ENCODE data around the gene HCLS1. TPM values are rescaled to one million over a fixed set of nuclear protein-coding genes. Genes with fewer than 3 reads are reported as not detected.
A peak's percentile ranks its signal among the peaks of the same experiment; 100 is the strongest.

Gene HCLS1
- total RNA-seq, 3 donors from 2014 or later (not counting 1 experiment from before 2014, with no cell fraction given) = 331 to 356 (median 336) TPM

GRCh38 chr3:121651684-121652083 is 9.0 kb downstream of the HCLS1 start:
- no peak for TF ChIP-seq CTCF (IDR thresholded peaks at IDR 0.05)
- Histone ChIP-seq H3K9me3 (ENCODE audit: control insufficient read depth, insufficient read depth, low read length) (no peaks in the 10 kb centered on the region), H3K4me1 (ENCODE audit: control insufficient read depth, insufficient read depth, low read length) (peaks cover 14% of the 10 kb centered on the region), H3K27ac (ENCODE audit: low read length) (no peak overlapping the region), H3K27me3 (ENCODE audit: control insufficient read depth, insufficient read depth, low read length) (no peaks in the 10 kb centered on the region), H3K4me3 (ENCODE audit: low read length) (no peak overlapping the region), H3K36me3 (ENCODE audit: control insufficient read depth, insufficient read depth, low read length) (peaks cover 68% of the 10 kb centered on the region)
- DNase-seq = no peak
- intact Hi-C loops (cut with micrococcal nuclease) = no loop called here
- no peak for ATAC-seq
- H3K27ac Mint-ChIP-seq = peak overlapping the region; percentile 58 to 78
- peaks cover 47 to 52% of the 10 kb centered on the region in 2 donors for H3K4me1 Mint-ChIP-seq
- no peaks in the 10 kb centered on the region for H3K9me3 Mint-ChIP-seq
- H3K4me3 Mint-ChIP-seq = no peak overlapping the region
- H3K27me3 Mint-ChIP-seq (ENCODE audit: low read depth in 2 of 2) = no peaks in the 10 kb centered on the region
- peaks cover 7% of the 10 kb centered on the region for H3K36me3 Mint-ChIP-seq

- TF ChIP-seq CTCF (IDR thresholded peaks at IDR 0.05) = no peak
- H3K27me3 ChIP-seq (ENCODE audit: control insufficient read depth, insufficient read depth, low read length) = no peaks in the 10 kb centered on the region
- no peaks in the 10 kb centered on the region for H3K9me3 ChIP-seq (ENCODE audit: control insufficient read depth, insufficient read depth, low read length)
- intact Hi-C loops (cut with micrococcal nuclease) = no loop called here
- Mint-ChIP-seq H3K27me3 (ENCODE audit: low read depth in 2 of 2) (no peaks in the 10 kb centered on the region), H3K9me3 (no peaks in the 10 kb centered on the region), H3K4me3 (no peak overlapping the region), H3K36me3 (peaks cover 7% of the 10 kb centered on the region), H3K4me1 (peaks cover 35 to 40% of the 10 kb centered on the region in 2 donors), H3K27ac (peak overlapping the region; percentile 58 to 78)
- no peak overlapping the region for H3K4me3 ChIP-seq (ENCODE audit: low read length)
- H3K36me3 ChIP-seq (ENCODE audit: control insufficient read depth, insufficient read depth, low read length) = peaks cover 64% of the 10 kb centered on the region
- no peak overlapping the region for H3K27ac ChIP-seq (ENCODE audit: low read length)
- H3K4me1 ChIP-seq (ENCODE audit: control insufficient read depth, insufficient read depth, low read length) = peaks cover 10% of the 10 kb centered on the region
- ATAC-seq (no peak), DNase-seq (no peak)
Measured at GRCh38 chr3:121649645-121650044, 11.1 kb downstream of the HCLS1 start.

- H3K27me3 ChIP-seq (ENCODE audit: control insufficient read depth, insufficient read depth, low read length) = no peaks in the 10 kb centered on the region
Measured at GRCh38 chr3:121648219-121648958, 12.3 kb downstream of the HCLS1 start.

More at GRCh38 chr3:121648219-121648958, 12.3 kb downstream of the HCLS1 start:
- peaks cover 71% of the 10 kb centered on the region for H3K36me3 ChIP-seq (ENCODE audit: control insufficient read depth, insufficient read depth, low read length)
- H3K9me3 ChIP-seq (ENCODE audit: control insufficient read depth, insufficient read depth, low read length) = no peaks in the 10 kb centered on the region
- H3K9me3 Mint-ChIP-seq = no peaks in the 10 kb centered on the region
- H3K36me3 Mint-ChIP-seq = peaks cover 18% of the 10 kb centered on the region
- H3K27me3 Mint-ChIP-seq (ENCODE audit: low read depth in 2 of 2) = no peaks in the 10 kb centered on the region
- H3K4me1 ChIP-seq (ENCODE audit: control insufficient read depth, insufficient read depth, low read length) = peaks cover 4% of the 10 kb centered on the region
- H3K27ac Mint-ChIP-seq = peak overlapping the region; percentile 18 to 50
- intact Hi-C loops (cut with micrococcal nuclease) = no loop called here
- H3K4me3 Mint-ChIP-seq = no peak overlapping the region
- over 99% methylated on average over 6 of the region's 6 CpGs for WGBS (ENCODE audit: insufficient coverage)
- no peak for TF ChIP-seq CTCF (IDR thresholded peaks at IDR 0.05)
- no peak for ATAC-seq
- H3K4me3 ChIP-seq (ENCODE audit: low read length) = no peak overlapping the region
- H3K27ac ChIP-seq (ENCODE audit: low read length) = no peak overlapping the region
- peaks cover 28 to 30% of the 10 kb centered on the region in 2 donors for H3K4me1 Mint-ChIP-seq
- no peak for DNase-seq
